Neural cell (in vitro differentiated cells): Measurements from ENCODE around the gene TNS3.

Source experiments
- EP300 ChIP-seq: fragments of 450-650 bp; conservative IDR thresholded peaks from 2 replicates; pipeline ENCODE4 v1.6.1; 2014; ENCODE audit warnings: antibody characterized with exemption, mild to moderate bottlenecking, moderate library complexity; ENCODE audit not compliant: poor library complexity, severe bottlenecking
- TF ChIP-seq, protein P1 (sequence below): fragments of 450-650 bp; IDR thresholded peaks from 2 replicates; pipeline ENCODE4 v1.5.1; 2014; ENCODE audit warnings: antibody characterized with exemption, mild to moderate bottlenecking, moderate library complexity; ENCODE audit not compliant: poor library complexity, severe bottlenecking

DNA sequence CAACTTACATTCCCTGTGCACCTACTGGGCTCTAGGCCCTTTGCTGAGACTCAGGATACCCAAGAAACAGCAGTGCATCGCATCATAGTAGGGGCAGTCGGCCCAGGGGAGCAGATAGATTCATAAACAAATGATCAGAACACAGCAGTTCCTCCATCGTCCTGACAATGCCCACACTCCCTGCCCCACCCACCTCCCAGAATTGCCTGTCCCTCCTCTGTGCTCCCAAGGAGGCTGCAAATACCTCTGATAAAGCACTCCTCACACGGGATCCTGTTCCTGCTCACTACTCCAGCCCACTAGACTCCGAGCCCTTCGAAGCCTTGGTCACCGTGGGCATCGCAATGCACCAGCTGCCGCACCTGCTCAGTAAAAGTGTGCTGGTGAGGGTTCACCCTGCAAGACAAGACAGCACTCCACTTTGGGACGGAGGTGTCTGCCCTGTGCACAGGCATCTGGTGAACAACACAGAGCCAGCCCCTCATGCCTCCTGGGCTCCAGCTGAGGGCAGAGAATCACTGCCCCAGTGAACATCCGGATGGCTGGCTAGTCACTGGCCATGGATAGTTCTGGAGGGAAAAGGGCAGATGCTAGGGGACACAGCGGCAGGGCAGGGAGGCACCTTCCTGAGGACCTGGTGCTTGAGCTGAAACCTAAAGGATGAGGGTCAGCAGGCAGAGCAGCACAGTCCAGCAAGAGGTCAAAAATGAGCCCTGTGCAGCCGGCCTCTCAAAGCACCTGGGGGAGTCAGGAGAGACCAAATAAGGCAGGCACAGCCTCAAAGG is 60.7 kb downstream of the TNS3 start:
- TF ChIP-seq, protein P1, sequence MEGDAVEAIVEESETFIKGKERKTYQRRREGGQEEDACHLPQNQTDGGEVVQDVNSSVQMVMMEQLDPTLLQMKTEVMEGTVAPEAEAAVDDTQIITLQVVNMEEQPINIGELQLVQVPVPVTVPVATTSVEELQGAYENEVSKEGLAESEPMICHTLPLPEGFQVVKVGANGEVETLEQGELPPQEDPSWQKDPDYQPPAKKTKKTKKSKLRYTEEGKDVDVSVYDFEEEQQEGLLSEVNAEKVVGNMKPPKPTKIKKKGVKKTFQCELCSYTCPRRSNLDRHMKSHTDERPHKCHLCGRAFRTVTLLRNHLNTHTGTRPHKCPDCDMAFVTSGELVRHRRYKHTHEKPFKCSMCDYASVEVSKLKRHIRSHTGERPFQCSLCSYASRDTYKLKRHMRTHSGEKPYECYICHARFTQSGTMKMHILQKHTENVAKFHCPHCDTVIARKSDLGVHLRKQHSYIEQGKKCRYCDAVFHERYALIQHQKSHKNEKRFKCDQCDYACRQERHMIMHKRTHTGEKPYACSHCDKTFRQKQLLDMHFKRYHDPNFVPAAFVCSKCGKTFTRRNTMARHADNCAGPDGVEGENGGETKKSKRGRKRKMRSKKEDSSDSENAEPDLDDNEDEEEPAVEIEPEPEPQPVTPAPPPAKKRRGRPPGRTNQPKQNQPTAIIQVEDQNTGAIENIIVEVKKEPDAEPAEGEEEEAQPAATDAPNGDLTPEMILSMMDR = no peak
- no peak for TF ChIP-seq EP300
